ENCODE measurements around the gene AJAP1. TPM values are rescaled to one million over a fixed set of nuclear protein-coding genes. Genes with fewer than 3 reads are reported as not detected.

Gene AJAP1
- total RNA-seq, 4 donors from 2014 or later: 0.19 to 0.65 (median 0.22) TPM; not detected in 1

DNA sequence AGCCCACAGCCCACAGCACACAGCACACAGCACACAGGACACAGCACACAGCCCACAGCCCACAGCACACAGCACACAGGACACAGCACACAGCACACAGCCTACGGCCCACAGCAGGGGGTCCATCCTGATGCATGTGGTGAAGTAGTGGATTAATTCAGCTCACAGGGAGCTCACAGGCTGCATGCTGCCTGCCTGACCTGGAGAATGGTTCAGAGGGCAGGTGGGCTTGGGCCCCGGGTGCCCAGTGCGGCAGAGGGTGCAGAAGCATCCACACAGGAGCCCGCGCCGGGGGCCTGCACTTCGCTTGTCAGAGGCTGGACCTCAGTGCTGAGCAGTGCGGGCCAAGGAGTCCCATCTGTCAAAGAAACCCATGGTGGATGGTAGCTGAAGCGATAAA lies 21.1 kb upstream of the AJAP1 start:
- TF ChIP-seq, protein P1, sequence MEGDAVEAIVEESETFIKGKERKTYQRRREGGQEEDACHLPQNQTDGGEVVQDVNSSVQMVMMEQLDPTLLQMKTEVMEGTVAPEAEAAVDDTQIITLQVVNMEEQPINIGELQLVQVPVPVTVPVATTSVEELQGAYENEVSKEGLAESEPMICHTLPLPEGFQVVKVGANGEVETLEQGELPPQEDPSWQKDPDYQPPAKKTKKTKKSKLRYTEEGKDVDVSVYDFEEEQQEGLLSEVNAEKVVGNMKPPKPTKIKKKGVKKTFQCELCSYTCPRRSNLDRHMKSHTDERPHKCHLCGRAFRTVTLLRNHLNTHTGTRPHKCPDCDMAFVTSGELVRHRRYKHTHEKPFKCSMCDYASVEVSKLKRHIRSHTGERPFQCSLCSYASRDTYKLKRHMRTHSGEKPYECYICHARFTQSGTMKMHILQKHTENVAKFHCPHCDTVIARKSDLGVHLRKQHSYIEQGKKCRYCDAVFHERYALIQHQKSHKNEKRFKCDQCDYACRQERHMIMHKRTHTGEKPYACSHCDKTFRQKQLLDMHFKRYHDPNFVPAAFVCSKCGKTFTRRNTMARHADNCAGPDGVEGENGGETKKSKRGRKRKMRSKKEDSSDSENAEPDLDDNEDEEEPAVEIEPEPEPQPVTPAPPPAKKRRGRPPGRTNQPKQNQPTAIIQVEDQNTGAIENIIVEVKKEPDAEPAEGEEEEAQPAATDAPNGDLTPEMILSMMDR (IDR thresholded peaks at IDR 0.05; ENCODE audit: low read depth): no peak

GRCh38 chr1:4634156-4634792 lies 20.1 kb upstream of the AJAP1 start:
- TF ChIP-seq, protein P1 (IDR thresholded peaks at IDR 0.05; ENCODE audit: low read depth): no peak

GRCh38 chr1:4634793-4635406 lies 19.5 kb upstream of the AJAP1 start:
- TF ChIP-seq, protein P1 (IDR thresholded peaks at IDR 0.05; ENCODE audit: low read depth): no peak

DNA sequence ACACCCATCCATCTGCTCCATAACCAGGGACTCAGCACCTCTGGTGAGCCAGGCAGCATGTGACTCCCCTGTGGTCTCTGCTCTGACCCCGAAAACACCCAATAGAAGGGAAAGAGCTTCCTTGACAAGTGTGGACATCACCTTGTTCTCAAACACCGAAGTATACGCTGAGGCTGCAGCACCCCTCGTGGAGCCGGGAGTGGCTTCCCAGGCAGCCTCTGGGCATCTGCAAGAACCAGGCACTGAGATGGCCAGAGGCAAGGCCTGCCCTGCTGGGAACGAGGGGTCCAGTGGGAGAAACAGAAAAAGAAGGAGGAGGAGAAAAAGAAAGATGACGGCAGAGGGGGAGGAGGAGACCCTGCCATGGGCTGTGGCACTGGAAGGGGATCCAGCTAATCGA lies 18.2 kb upstream of the AJAP1 start:
- TF ChIP-seq, protein P1 (IDR thresholded peaks at IDR 0.05; ENCODE audit: low read depth): no peak

- TF ChIP-seq, protein P1 (IDR thresholded peaks at IDR 0.05; ENCODE audit: low read depth): no peak
These were observed 17.6 kb upstream of the AJAP1 start for GRCh38 chr1:4636644-4637380.

DNA sequence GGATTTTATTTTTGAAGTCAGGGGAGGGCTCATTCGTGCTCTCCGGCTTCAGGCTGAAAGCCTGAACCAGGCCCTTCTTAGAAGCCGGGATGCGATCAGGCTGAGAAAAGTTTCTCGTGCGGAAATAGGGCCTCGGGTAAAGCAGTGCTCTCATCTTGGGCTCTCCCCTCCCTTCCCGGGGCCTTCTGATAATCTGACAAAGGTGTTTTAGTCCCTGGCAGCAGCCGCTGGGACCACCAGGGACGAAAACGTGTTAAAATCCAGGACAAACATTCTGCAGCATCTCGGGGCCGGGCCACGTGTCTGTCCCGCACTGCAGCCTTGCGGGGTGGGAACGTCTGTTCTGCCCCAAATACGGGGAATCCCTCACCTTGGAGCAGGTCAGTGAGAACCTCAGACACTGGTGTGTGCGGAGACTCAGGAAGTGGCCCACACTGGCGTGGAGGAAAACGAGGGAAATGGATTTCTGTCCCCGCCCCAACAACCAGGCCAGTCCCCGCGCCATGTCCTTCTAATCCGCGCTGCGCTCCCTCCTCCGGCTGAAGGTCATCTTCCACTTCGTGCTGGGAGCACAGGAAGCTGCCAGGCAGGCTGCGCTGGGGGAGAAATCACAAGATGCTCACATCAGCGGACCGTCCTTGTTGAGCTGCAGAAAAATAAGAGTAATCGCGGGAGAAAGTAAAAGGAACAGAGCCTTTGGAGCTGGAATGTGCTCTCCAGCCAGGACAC lies 16.6 kb upstream of the AJAP1 start:
- TF ChIP-seq, protein P1 (IDR thresholded peaks at IDR 0.05; ENCODE audit: low read depth): no peak

DNA sequence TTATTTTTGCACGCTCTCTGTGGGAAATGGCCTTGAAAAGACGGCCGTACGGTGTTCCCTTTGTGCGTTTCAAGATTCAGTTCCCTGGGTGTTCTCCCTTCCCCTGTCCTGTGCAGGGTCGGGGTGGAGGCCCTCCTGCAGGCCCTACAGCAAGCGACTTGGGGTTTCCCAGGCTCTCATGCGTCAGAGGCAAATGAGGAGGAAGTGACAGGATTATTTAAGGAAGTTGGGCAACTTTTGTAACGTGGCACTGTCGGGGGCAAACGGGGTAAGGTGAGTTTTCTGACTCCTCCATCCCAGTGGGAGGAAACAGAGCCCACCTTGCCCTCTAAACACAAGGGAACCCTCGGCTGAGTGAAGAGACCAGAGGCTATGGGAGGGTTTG lies 16.1 kb upstream of the AJAP1 start:
- TF ChIP-seq, protein P1 (IDR thresholded peaks at IDR 0.05; ENCODE audit: low read depth): no peak
